ENCODE data around the gene EPYC. TPM values are rescaled to one million over a fixed set of nuclear protein-coding genes. Genes with fewer than 3 reads are reported as not detected.

Gene EPYC
- total and polyA plus RNA-seq, 2 donors (not counting 1 experiment from before 2014, with no cell fraction given) = not detected

DNA sequence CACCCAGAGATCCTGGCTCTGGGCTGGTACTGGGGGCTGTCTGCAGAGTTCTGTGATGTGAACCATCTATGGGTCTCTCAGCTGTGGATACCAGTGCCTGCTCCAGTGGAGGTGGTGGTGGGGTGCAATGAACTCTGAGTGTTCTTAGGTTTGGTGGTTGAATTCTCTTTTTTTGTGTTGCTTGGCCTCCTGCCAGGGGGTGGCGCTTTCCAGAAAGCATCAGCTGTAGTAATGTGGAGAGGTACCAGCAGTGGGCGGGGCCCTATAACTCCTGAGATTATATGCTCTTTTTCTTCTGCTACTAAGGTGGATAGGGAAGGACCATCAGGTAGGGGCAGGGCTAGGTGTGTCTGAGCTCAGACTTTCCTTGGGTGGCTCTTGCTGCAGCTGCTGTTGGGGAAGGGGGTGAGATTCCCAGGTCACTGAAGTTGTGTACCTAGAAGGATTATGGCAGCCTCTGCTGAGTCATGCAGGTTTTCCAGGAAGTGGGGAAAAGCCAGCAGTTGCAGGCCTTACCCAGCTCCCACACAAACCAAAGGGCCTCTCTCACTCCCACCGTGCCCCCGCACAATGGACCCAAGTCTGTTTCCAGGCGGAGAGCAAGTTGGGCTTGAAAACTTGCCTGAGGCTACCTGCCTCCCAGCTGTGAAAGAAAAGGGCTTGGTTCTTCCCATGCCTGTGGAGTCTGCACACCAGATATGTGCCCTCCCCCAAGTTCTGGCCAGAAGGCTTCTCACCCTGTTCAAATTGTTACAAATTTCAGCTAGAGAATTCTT is 68.4 kb downstream of the EPYC start:
- H3K27me3 Mint-ChIP-seq = peaks cover 21% of the 10 kb centered on the region
- Histone ChIP-seq H4K20me1 (ENCODE audit: control insufficient read depth, insufficient read depth, low read length, poor library complexity, severe bottlenecking) (no peaks in the 10 kb centered on the region), H3K4me2 (replicated peaks; ENCODE audit: low read depth, low read length, poor library complexity, severe bottlenecking) (no peak overlapping the region), H3K27ac (ENCODE audit: low read length in 2 of 2) (no peak overlapping the region), H3K36me3 (replicated peaks in 1 of 2; ENCODE audit: control extremely low read depth in 1 of 2, control insufficient read depth in 1 of 2, extremely low read depth in 1 of 2, insufficient read depth in 2 of 2, low read length in 1 of 2) (no peaks in the 10 kb centered on the region), H2AFZ (ENCODE audit: insufficient read depth, low read depth, low read length, poor library complexity, severe bottlenecking) (no peak overlapping the region), H3K27me3 (replicated peaks in 1 of 4; ENCODE audit: control extremely low read depth in 1 of 4, control insufficient read depth in 3 of 4, insufficient read depth in 4 of 4, low read length in 3 of 4) (peaks cover 0 to 6% (median 1%) of the 10 kb centered on the region in 4 experiments), H3K4me1 (ENCODE audit: control insufficient read depth in 2 of 2, insufficient read depth in 2 of 2, low read length in 2 of 2) (no peaks in the 10 kb centered on the region), H3K9ac (ENCODE audit: low read length) (no peak overlapping the region), H3K79me2 (ENCODE audit: control insufficient read depth, insufficient read depth, low read length) (no peaks in the 10 kb centered on the region), H3K9me3 (ENCODE audit: control extremely low read depth in 1 of 3, control insufficient read depth in 2 of 3, insufficient read depth in 1 of 3, low read length in 2 of 3) (no peaks in the 10 kb centered on the region), H3K4me3 (ENCODE audit: control extremely low read depth in 1 of 5, extremely low read depth in 1 of 5, insufficient read depth in 1 of 5, low read depth in 2 of 5, low read length in 4 of 5) (no peak overlapping the region)
- H3K4me3 Mint-ChIP-seq = no peak overlapping the region
- ATAC-seq (ENCODE audit: low read depth) (no peak), DNase-seq (no peak)
- no peaks in the 10 kb centered on the region for H3K9me3 Mint-ChIP-seq (ENCODE audit: insufficient read depth)
- POLR2A ChIA-PET = no interaction called here
- H3K27ac Mint-ChIP-seq = no peak overlapping the region
- no peaks in the 10 kb centered on the region for H3K4me1 Mint-ChIP-seq
- WGBS (ENCODE audit: insufficient coverage) = 96% methylated on average over 5 of the region's 5 CpGs
- TF ChIP-seq, protein P1, sequence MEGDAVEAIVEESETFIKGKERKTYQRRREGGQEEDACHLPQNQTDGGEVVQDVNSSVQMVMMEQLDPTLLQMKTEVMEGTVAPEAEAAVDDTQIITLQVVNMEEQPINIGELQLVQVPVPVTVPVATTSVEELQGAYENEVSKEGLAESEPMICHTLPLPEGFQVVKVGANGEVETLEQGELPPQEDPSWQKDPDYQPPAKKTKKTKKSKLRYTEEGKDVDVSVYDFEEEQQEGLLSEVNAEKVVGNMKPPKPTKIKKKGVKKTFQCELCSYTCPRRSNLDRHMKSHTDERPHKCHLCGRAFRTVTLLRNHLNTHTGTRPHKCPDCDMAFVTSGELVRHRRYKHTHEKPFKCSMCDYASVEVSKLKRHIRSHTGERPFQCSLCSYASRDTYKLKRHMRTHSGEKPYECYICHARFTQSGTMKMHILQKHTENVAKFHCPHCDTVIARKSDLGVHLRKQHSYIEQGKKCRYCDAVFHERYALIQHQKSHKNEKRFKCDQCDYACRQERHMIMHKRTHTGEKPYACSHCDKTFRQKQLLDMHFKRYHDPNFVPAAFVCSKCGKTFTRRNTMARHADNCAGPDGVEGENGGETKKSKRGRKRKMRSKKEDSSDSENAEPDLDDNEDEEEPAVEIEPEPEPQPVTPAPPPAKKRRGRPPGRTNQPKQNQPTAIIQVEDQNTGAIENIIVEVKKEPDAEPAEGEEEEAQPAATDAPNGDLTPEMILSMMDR (IDR thresholded peaks at IDR 0.05) = no peak
- no peak for TF ChIP-seq EZH2 (IDR thresholded peaks at IDR 0.05; ENCODE audit: borderline replicate concordance, insufficient read depth, low read depth, low read length, poor library complexity, severe bottlenecking)
- CTCF ChIA-PET = interaction anchor here (1.8 kb wide), 1 partner anchor 9 kb away, joined by 6 read pairs; no protein-coding TSS in a partner anchor
- intact Hi-C loops (cut with micrococcal nuclease) = no loop called here

DNA sequence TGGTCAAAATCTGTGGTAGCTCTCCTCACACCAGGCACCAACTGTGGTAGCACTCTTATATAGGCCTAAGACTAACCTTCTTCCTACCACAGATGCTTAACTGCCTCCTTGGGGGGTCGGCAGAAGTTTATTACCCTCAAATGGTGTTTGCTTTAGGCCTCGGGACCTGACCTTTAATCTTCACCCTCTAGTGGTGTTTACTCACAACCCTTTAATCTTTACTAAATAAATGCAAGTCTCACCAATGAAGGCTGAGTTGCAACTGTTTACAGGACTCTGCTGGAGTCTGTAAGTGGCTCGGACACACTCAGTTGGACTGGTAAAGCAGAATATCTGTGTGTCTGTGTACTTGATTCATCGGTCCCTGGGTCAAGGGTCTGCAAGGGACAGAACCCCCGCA is 79.2 kb downstream of the EPYC start:
- no peaks in the 10 kb centered on the region for H3K27me3 ChIP-seq (replicated peaks in 1 of 4; ENCODE audit: control extremely low read depth in 1 of 4, control insufficient read depth in 3 of 4, insufficient read depth in 4 of 4, low read length in 3 of 4)
- H3K79me2 ChIP-seq (ENCODE audit: control insufficient read depth, insufficient read depth, low read length) = no peaks in the 10 kb centered on the region
- H3K27me3 Mint-ChIP-seq = peaks cover 5% of the 10 kb centered on the region
- H3K36me3 ChIP-seq (replicated peaks in 1 of 2; ENCODE audit: control extremely low read depth in 1 of 2, control insufficient read depth in 1 of 2, extremely low read depth in 1 of 2, insufficient read depth in 2 of 2, low read length in 1 of 2) = no peaks in the 10 kb centered on the region
- POLR2A ChIA-PET = no interaction called here
- H2AFZ ChIP-seq (ENCODE audit: insufficient read depth, low read depth, low read length, poor library complexity, severe bottlenecking) = no peak overlapping the region
- H3K9me3 Mint-ChIP-seq (ENCODE audit: insufficient read depth) = peaks cover 5% of the 10 kb centered on the region
- no peak overlapping the region for H3K27ac ChIP-seq (ENCODE audit: low read length in 2 of 2)
- WGBS (ENCODE audit: insufficient coverage) = no CpG with 5 or more reads among the region's 5 CpGs
- ATAC-seq (ENCODE audit: low read depth) (no peak), DNase-seq (no peak)
- H3K9ac ChIP-seq (ENCODE audit: low read length) = no peak overlapping the region
- no peaks in the 10 kb centered on the region for H3K4me1 Mint-ChIP-seq
- H4K20me1 ChIP-seq (ENCODE audit: control insufficient read depth, insufficient read depth, low read length, poor library complexity, severe bottlenecking) = no peaks in the 10 kb centered on the region
- no peak for TF ChIP-seq EZH2 (IDR thresholded peaks at IDR 0.05; ENCODE audit: borderline replicate concordance, insufficient read depth, low read depth, low read length, poor library complexity, severe bottlenecking)
- TF ChIP-seq, protein P1 (IDR thresholded peaks at IDR 0.05) = no peak
- intact Hi-C loops (cut with micrococcal nuclease) = no loop called here
- no peak overlapping the region for H3K27ac Mint-ChIP-seq
- H3K4me1 ChIP-seq (ENCODE audit: control insufficient read depth in 2 of 2, insufficient read depth in 2 of 2, low read length in 2 of 2) = no peaks in the 10 kb centered on the region
- peaks cover 0 to 3% (median 1%) of the 10 kb centered on the region in 3 donors for H3K9me3 ChIP-seq (ENCODE audit: control extremely low read depth in 1 of 3, control insufficient read depth in 2 of 3, insufficient read depth in 1 of 3, low read length in 2 of 3)
- H3K4me3 ChIP-seq (ENCODE audit: control extremely low read depth in 1 of 5, extremely low read depth in 1 of 5, insufficient read depth in 1 of 5, low read depth in 2 of 5, low read length in 4 of 5) = no peak overlapping the region
- CTCF ChIA-PET = no interaction called here
- H3K4me2 ChIP-seq (replicated peaks; ENCODE audit: low read depth, low read length, poor library complexity, severe bottlenecking) = no peak overlapping the region
- no peak overlapping the region for H3K4me3 Mint-ChIP-seq
